HepG2 (cell line): Measurements from ENCODE around the gene IFITM5. TPM values are rescaled to one million over a fixed set of nuclear protein-coding genes. Genes with fewer than 3 reads are reported as not detected.

Source experiments
- ATAC-seq: fragments of 200-7000 bp; cut with Tn5 transposase; 3 replicates; pipeline ENCODE4 v1.9.1; 2020; ENCODE audit warnings: mild to moderate bottlenecking, moderate library complexity
- BruUV-seq: library from RNA; stranded (reverse); fragments of 400-500 nt; replicated peaks from 2 replicates; lab custom pipeline; 2021; lab: Mats Ljungman, UMichigan
- CTCF ChIA-PET: fragments of 300-600 bp; formaldehyde crosslinking; extraction: SDS; loops from one replicate; lab custom pipeline; 2021; ENCODE audit warnings: low total read pairs, inconsistent platforms, low intra/inter-chr PET ratio; lab: Yijun Ruan, JAX
- POLR2A ChIA-PET: fragments of 350-600 bp; sonication (Branson Sonifier 250); formaldehyde crosslinking; loops from one replicate; lab custom pipeline; 2020; ENCODE audit warnings: antibody characterized with exemption, inconsistent platforms; lab: Yijun Ruan, JAX
- DNase-seq: peaks from one replicate; pipeline ENCODE4 v3.0.0-alpha.2; 2015; ENCODE audit warnings: low spot score
- FAIRE-seq: peaks from 3 replicates; lab custom pipeline; 2011; peaks lifted over from hg19 to GRCh38; lab: Jason Lieb, UNC
- H2AFZ ChIP-seq: one replicate; pipeline ENCODE4 v1.6.1; 2011; ENCODE audit warnings: low read length, inconsistent platforms
- H3K27ac ChIP-seq: fragments of 300-600 bp; 3 replicates; pipeline ENCODE4 v1.8.0; 2011; ENCODE audit warnings: mixed run types, mild to moderate bottlenecking, mixed read lengths, low read length, inconsistent platforms; ENCODE audit not compliant: insufficient read depth; ENCODE audit errors: extremely low read length
- H3K27me3 ChIP-seq, 2 experiments: fragments of 200-600 bp in 1 of 2; 2 replicates in 1 of 2; 3 replicates in 1 of 2; pipeline versions ENCODE4 v1.6.0 to v1.8.0; 2011; ENCODE audit warnings: low read length in 2 of 2, mild to moderate bottlenecking in 2 of 2, moderate library complexity in 2 of 2, inconsistent platforms in 1 of 2; ENCODE audit not compliant: insufficient read depth in 2 of 2, control insufficient read depth in 1 of 2
- H3K36me3 ChIP-seq, 2 experiments: fragments of 200-600 bp in 1 of 2; replicated peaks in 1 of 2; 2 replicates in 1 of 2; 3 replicates in 1 of 2; pipeline versions ENCODE4 v1.5.1 to v1.8.0; 2011; ENCODE audit warnings: low read length in 2 of 2, inconsistent platforms in 1 of 2; ENCODE audit not compliant: insufficient read depth in 2 of 2, control insufficient read depth in 1 of 2
- H3K4me1 ChIP-seq: 2 replicates; pipeline ENCODE4 v1.5.1; 2012; ENCODE audit warnings: low read length, inconsistent platforms; ENCODE audit not compliant: insufficient read depth
- H3K4me2 ChIP-seq: 2 replicates; pipeline ENCODE4 v1.6.0; 2011; ENCODE audit warnings: low read depth, low read length, inconsistent platforms
- H3K4me3 ChIP-seq, 3 experiments: fragments of 200-600 bp in 1 of 3; sonication (generic), shearing (Covaris generic) in 1 of 3; replicated peaks in 1 of 3; 2 replicates each; pipeline ENCODE4 v1.5.1; 2011 to 2016; ENCODE audit warnings: low read length in 3 of 3, inconsistent platforms in 2 of 3, low read depth in 2 of 3, mild to moderate bottlenecking in 2 of 3, control low read depth in 1 of 3, mixed read lengths in 1 of 3; ENCODE audit not compliant: insufficient read depth in 1 of 3
- H3K79me2 ChIP-seq: one replicate; pipeline ENCODE4 v1.6.1; 2011; ENCODE audit warnings: low read length, inconsistent platforms; ENCODE audit not compliant: insufficient read depth
- H3K9ac ChIP-seq: 2 replicates; pipeline ENCODE4 v1.6.0; 2011; ENCODE audit warnings: mild to moderate bottlenecking, low read depth, low read length, inconsistent platforms; ENCODE audit not compliant: insufficient read depth
- H3K9me3 ChIP-seq: 2 replicates; pipeline ENCODE4 v1.5.1; 2012; ENCODE audit warnings: mild to moderate bottlenecking, low read length
- H4K20me1 ChIP-seq: 2 replicates; pipeline ENCODE4 v1.6.0; 2011; ENCODE audit warnings: inconsistent platforms, mild to moderate bottlenecking, low read length, moderate library complexity; ENCODE audit not compliant: insufficient read depth
- BATF2 ChIP-seq: sonication (generic); formaldehyde crosslinking; IDR thresholded peaks from 2 replicates; pipeline ENCODE4 v1.8.0; 2022; ENCODE audit warnings: mild to moderate bottlenecking, missing genetic modification reagents, moderate library complexity
- CC2D1A ChIP-seq: sonication (generic); formaldehyde crosslinking; IDR thresholded peaks from 2 replicates; pipeline ENCODE4 v1.8.1; 2023; ENCODE audit warnings: mild to moderate bottlenecking, missing genetic modification reagents
- FOXP4 ChIP-seq: sonication (generic); formaldehyde crosslinking; IDR thresholded peaks from 2 replicates; pipeline ENCODE4 v1.4.0; 2020; ENCODE audit warnings: missing genetic modification reagents
- GTF2F1 ChIP-seq: fragments of 150-350 bp; IDR thresholded peaks from 2 replicates; pipeline ENCODE4 v1.6.1; 2014; ENCODE audit warnings: low read length
- IKZF1 ChIP-seq: fragments of 450-650 bp; IDR thresholded peaks from 2 replicates; pipeline ENCODE4 v1.7.1; 2016
- JUNB ChIP-seq: sonication (generic); formaldehyde crosslinking; IDR thresholded peaks from 2 replicates; pipeline ENCODE4 v1.8.0; 2022; ENCODE audit warnings: missing genetic modification reagents, mild to moderate bottlenecking, borderline replicate concordance
- MAFK ChIP-seq, 2 experiments: IDR thresholded peaks in 1 of 2; conservative IDR thresholded peaks in 1 of 2; 2 replicates each; pipeline ENCODE4 v1.6.1; 2011; ENCODE audit warnings: improper control_type of control experiment in 2 of 2, low read length in 2 of 2
- MED13 ChIP-seq: sonication (generic); formaldehyde crosslinking; IDR thresholded peaks from 2 replicates; pipeline ENCODE4 v1.5.0; 2020; ENCODE audit warnings: missing genetic modification reagents
- PRDM15 ChIP-seq: sonication (generic); formaldehyde crosslinking; IDR thresholded peaks from 2 replicates; pipeline ENCODE4 v1.4.0; 2020; ENCODE audit warnings: missing genetic modification reagents
- STAG1 ChIP-seq: sonication (generic); formaldehyde crosslinking; IDR thresholded peaks from 2 replicates; pipeline ENCODE4 v1.4.0; 2020; ENCODE audit warnings: missing genetic modification reagents
- TCF7 ChIP-seq: sonication (generic); IDR thresholded peaks from 2 replicates; pipeline ENCODE4 v1.6.1; 2016; ENCODE audit warnings: antibody characterized with exemption, low read depth
- YEATS4 ChIP-seq: sonication (generic); formaldehyde crosslinking; IDR thresholded peaks from 2 replicates; pipeline ENCODE4 v1.4.0; 2020; ENCODE audit warnings: missing genetic modification reagents, borderline replicate concordance
- ZFP82 ChIP-seq: sonication (generic); formaldehyde crosslinking; IDR thresholded peaks from 2 replicates; pipeline ENCODE4 v1.5.1; 2020; ENCODE audit warnings: mild to moderate bottlenecking, missing genetic modification reagents, borderline replicate concordance
- ZIK1 ChIP-seq: sonication (generic); formaldehyde crosslinking; IDR thresholded peaks from 2 replicates; pipeline ENCODE4 v1.5.0; 2020; ENCODE audit warnings: mild to moderate bottlenecking, low read depth, missing genetic modification reagents, borderline replicate concordance
- ZNF546 ChIP-seq: sonication (generic); formaldehyde crosslinking; conservative IDR thresholded peaks from 2 replicates; pipeline ENCODE4 v1.8.1; 2023; ENCODE audit warnings: mild to moderate bottlenecking, missing genetic modification reagents
- ZNF709 ChIP-seq: sonication (generic); formaldehyde crosslinking; IDR thresholded peaks from 2 replicates; pipeline ENCODE4 v1.5.0; 2020; ENCODE audit warnings: mild to moderate bottlenecking, missing genetic modification reagents
- ZNF780A ChIP-seq: sonication (generic); formaldehyde crosslinking; IDR thresholded peaks from 2 replicates; pipeline ENCODE4 v1.8.0; 2022; ENCODE audit warnings: mild to moderate bottlenecking, missing genetic modification reagents, moderate library complexity
- WGBS: methylation state at CpG from one replicate; pipeline ENCODE4 v1.1.6; 2017; ENCODE audit warnings: low lambda C conversion rate; 5-methylcytosine and 5-hydroxymethylcytosine counted together
- in situ Hi-C: cut with HindIII; loops from 2 replicates; pipeline ENCODE4 v1.10.0; 2017; ENCODE audit warnings: low pct_unique_long_range_greater_than_20kb; ENCODE audit not compliant: extremely low pct_ligation_motif_present
- intact Hi-C: fragments of 100-400 bp; cut with micrococcal nuclease; formaldehyde crosslinking; loops from one replicate; pipeline ENCODE4 v1.10.0; 2022; ENCODE audit not compliant: unreplicated experiment
- polyA plus RNA-seq, 8 experiments: library from polyadenylated mRNA; depleted of rRNA in 3 of 8; stranded (reverse) in 7 of 8; unstranded in 1 of 8; fragments of >200 nt; fragmentation: Illumina TruSeq in 4 of 8; extraction: Trizol in 4 of 8; gene quantifications; 2 replicates each; pipeline versions ENCODE4 v1.2.1 to v1.2.3, GENCODE V29; 2011 to 2016; ENCODE audit warnings: low read depth in 4 of 8, missing spikeins in 1 of 8, mixed read lengths in 1 of 8; ENCODE audit not compliant: insufficient read depth in 1 of 8
- total RNA-seq, 5 experiments: library from RNA; depleted of rRNA; stranded (reverse); fragments of >200 nt; fragmentation: Illumina TruSeq; extraction: Trizol; gene quantifications; 2 replicates each; pipeline ENCODE4 v1.2.3, GENCODE V29; 2016; ENCODE audit warnings: low read depth in 1 of 5

Gene IFITM5
- total and polyA plus RNA-seq, 2 of the 13 experiments (the other 11 are each of a cell fraction or from before 2014, with no cell fraction given), result not detected

GRCh38 chr11:331358-332060, 32.2 kb upstream of the IFITM5 start:
- Histone ChIP-seq H3K4me3 (no peak overlapping the region), H3K9ac (no peak overlapping the region), H4K20me1 (no peaks in the 10 kb centered on the region), H3K79me2 (no peaks in the 10 kb centered on the region), H3K4me2 (no peak overlapping the region), H3K36me3 (no peaks in the 10 kb centered on the region), H3K4me1 (peaks cover 60% of the 10 kb centered on the region), H3K27me3 (peaks cover 0 to 12% of the 10 kb centered on the region in 2 experiments; a peak in 3 of 5 replicates), H2AFZ (no peak overlapping the region), H3K9me3 (no peaks in the 10 kb centered on the region), H3K27ac (no peak overlapping the region)
- TF ChIP-seq BATF2 (CRISPR knock-in tag) (no peak), IKZF1 (no peak), GTF2F1 (no peak), ZNF780A (CRISPR knock-in tag) (no peak), TCF7 (no peak), ZIK1 (CRISPR knock-in tag) (no peak), YEATS4 (CRISPR knock-in tag) (no peak), MED13 (no peak), JUNB (CRISPR knock-in tag) (no peak), MAFK (conservative IDR thresholded peaks at IDR 0.05 in 1 of 2, IDR thresholded peaks at IDR 0.05 in 1 of 2; ENCODE audit: low read length in 2 of 2) (no peak), ZNF709 (no peak), ZFP82 (CRISPR knock-in tag) (no peak), CC2D1A (CRISPR knock-in tag) (no peak), PRDM15 (CRISPR knock-in tag) (no peak), ZNF546 (CRISPR knock-in tag) (no peak), FOXP4 (CRISPR knock-in tag) (no peak), STAG1 (CRISPR knock-in tag) (no peak)
- DNase-seq (no peak), ATAC-seq (no peak), FAIRE-seq (no peak)
- in situ Hi-C loops, result no loop called here
- intact Hi-C loops, result no loop called here
- ChIA-PET CTCF (no interaction called here), POLR2A (interaction anchor here (1.2 to 3.8 kb wide), 3 partner anchors 8 to 25 kb away, joined by 3 to 74 read pairs (median 4); no protein-coding TSS in a partner anchor)
- no TSS peak for BruUV-seq
- 90% methylated on average over 19 of the region's 19 CpGs for WGBS
